Activated effector memory CD4-positive, alpha-beta T cell treated with anti-CD3 and anti-CD28 coated beads, Interleukin-2, amount 50 U/mL, for 16 hours (primary cell): ENCODE results near the gene MIGA2.

ENCODE experiments used
- DNase-seq: peaks from one replicate; pipeline ENCODE4 v3.0.0-alpha.2; 2020

The MIGA2 gene

DNA sequence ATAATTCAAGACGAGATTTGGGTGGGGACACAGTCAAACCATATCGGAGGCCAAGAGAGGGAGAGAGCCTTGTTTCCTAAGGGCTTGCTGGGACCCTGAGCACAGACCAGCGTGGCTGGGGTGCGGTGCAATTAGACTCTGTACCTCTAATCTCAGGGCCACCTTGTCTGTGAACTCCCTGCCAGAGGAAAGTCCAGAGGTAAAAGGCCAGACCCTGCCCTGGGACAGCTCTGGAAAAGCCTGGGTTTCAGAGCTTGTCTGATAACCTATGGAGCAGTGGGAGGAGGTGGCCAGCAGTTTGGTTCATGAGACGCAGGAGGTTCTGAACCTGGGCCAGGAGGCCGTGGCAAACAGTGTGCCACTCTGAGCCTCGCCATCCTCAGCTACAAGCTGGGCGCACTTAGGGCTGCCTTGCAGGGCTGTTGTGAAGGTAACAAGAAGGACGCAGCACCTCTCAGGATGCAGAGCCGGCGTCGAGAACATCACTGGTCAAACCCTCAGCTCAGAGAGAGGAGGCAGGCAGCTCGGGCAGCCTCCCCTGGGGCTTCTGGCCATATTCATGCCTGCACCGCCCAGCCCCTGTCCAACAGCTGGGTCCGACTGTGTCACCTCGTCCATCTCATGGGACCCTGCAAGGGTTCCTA lies 39.7 kb downstream of the MIGA2 start:
- DNase-seq, result no peak

GRCh38 chr9:129076640-129077037 lies 40.2 kb downstream of the MIGA2 start:
- DNase-seq, result no peak

GRCh38 chr9:129077236-129077635 lies 40.8 kb downstream of the MIGA2 start:
- no peak for DNase-seq

DNA sequence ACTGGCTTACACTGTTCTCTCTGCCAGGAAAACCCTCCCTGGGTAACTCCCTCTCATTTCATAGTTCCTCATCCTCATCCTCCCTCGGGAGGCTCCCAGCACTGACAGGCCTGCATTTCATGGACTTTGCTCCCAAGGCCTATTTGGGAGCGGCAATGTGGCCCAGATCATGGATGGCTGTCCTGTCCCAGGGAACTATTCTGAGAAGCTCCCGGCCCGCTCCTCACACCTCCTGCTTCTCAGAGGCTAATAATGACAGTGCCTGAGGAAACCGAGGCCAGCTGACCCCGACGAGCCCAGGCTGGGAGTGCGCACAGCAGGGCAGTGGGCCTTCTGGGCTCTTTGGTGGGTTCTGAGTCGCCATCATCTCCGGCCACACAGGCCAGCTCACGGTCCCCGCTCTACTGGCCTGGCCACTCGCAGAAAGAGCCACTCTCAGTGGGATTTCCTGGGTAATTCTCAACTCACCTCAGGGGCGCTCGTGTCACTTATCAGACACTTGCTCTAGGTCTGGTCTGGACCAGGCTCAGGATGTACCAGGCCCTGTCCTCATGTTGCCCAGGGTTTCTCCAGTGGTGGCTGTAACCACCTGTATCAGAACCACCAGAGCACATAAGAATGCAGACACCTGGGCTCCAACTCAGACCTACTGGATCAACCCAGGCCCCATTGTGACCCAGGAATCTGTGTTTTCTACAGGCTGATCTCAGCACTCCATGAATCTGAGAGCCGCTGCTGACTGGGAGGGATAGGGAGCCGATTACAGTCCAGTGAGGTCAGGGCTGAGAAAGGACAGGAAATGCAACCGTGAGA lies 42.5 kb downstream of the MIGA2 start:
- DNase-seq, result no peak

DNA sequence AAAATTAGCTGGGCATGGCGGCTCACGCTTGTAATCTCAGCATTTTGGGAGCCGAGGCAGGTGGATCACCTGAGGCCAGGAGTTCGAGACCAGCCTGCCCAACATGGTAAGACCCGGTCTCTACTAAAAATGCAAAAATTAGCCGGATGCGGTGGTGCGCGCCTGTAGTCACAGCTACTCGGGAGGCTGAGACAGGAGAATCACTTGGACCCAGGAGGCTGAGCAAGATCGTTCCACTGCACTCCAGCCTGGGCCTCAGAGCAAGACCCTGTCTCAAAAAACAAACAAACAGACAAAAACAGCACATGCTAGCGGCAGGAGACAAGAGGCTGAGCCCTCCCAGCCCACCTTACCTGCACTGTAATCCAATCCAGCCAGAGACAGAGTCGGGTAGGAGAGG lies 43.4 kb downstream of the MIGA2 start:
- no peak for DNase-seq

- DNase-seq, result no peak
Measured at GRCh38 chr9:129080298-129080600, 43.8 kb downstream of the MIGA2 start.

GRCh38 chr9:129080601-129081387 lies 44.4 kb downstream of the MIGA2 start, which contains the start of gene DOLPP1:
TSS of gene DOLPP1 (plus strand) at chr9:129081111. CDS start at chr9:129081132, 21 bp downstream.
- DNase-seq, result peak; percentile 100

- no peak for DNase-seq
Measured at GRCh38 chr9:129081388-129081904, 45.0 kb downstream of the MIGA2 start.

DNA sequence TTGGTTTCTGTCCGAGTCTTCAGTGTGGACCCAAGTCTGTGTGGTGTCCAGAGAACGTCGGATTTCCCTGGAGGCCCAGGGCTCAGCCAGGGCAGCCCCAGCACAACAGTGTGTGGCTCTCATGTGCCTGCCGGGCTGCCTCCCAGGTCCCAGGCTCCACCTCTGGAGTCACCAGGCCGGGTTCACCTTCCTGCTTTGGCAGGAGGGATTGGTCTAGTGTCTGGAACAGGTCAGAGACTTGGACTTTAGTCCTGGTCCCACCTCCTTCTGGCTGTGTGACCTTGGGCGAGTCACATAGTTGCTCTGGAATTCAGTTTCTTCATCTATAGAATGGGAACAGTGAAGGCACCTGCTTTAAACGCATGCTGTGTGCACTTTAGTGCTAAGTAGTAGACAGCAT lies 47.7 kb downstream of the MIGA2 start:
- DNase-seq, result no peak

GRCh38 chr9:129089246-129089645 lies 52.8 kb downstream of the MIGA2 start:
- DNase-seq, result no peak

- no peak for DNase-seq
Measured at GRCh38 chr9:129093602-129094386, 57.4 kb downstream of the MIGA2 start.

GRCh38 chr9:129094387-129095169 lies 58.2 kb downstream of the MIGA2 start:
- no peak for DNase-seq

GRCh38 chr9:129095170-129095667 lies 58.8 kb downstream of the MIGA2 start:
- no peak for DNase-seq

- DNase-seq, result no peak
Measured at GRCh38 chr9:129095908-129096307, 59.5 kb downstream of the MIGA2 start.

DNA sequence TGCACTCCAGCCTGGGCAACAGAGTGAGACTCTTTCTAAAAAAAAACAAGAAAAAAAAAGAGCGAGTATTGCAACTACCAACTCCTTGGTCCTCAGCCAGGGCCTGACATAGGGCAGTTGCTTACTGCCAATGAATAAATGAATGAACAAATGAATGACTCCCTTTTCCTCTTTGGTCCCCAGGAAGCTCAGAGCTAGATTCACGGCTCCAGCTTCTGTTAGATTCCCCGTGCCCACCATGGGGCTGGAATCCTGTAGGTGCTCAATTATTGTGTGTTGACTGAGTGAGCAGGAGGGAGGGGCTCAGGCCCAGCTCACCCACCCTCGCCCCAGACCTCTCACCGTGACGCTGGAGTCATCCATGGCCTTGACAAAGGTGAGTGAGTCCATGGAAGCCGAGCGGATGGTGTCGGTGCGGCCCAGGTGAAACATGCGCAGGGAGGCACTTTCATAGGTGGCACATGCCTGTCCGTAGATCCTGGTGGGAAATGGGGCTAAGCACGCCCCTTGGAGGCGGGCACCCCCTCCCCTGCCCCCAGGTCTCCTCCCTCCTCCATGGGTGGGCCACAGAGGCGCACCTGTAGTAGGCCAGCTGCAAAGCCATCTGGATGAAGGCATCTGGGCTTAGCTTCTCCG lies 61.4 kb downstream of the MIGA2 start:
- DNase-seq, result no peak

DNA sequence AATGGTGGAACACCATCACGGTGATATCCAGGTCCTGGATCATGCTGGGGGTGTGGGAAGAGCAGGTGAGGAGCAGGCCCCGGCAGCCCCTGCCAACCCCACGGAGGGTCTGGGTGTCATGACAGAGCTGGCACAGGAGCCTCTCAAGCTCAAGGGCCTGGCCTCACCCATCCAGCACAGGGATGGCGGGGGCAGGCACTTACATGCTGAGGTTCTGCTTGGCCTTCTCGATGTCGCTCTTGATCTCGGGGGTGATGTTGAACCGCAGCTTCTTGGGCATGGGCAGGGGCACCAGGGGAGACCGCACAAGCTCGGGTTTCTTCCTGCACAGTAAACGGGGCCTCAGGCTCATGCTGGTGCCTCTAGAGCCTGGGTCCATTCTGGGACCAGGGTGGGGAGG lies 61.9 kb downstream of the MIGA2 start:
- no peak for DNase-seq

GRCh38 chr9:129100383-129101169 lies 64.2 kb downstream of the MIGA2 start:
- no peak for DNase-seq

DNA sequence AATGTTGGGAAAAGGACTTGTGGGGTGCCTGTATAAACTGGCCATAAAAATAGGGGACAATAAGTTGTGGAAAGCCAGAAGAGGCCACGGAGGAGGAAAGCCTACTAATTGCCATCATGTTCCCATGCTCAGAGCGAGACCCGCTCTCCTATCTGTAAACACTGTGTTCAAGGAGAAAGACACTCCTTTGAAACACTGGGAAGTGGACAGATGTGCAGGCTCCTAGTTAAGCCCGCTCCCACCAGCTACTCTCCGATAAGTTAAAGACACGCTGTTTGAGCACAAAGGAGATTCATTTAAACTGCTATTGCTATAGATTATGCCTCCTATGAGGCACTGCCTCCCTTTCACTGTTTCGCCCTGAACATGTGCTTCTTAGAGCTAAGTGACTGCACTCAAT lies 64.9 kb downstream of the MIGA2 start:
- no peak for DNase-seq

- DNase-seq, result no peak
Measured at GRCh38 chr9:129102095-129102525, 65.7 kb downstream of the MIGA2 start.
